Umbilical cord (tissue), 2 donors: ENCODE results near the gene DOCK7. TPM values are rescaled to one million over a fixed set of nuclear protein-coding genes. Genes with fewer than 3 reads are reported as not detected.
"Not testable (repeated sequence)": the region's sequence is repeated elsewhere in the genome, so short reads cannot be mapped to it uniquely, and the experiment has no call there.

ENCODE experiments used
- DNase-seq: peaks from one replicate; pipeline ENCODE4 v3.0.0-alpha.2; 2015; ENCODE audit warnings: low spot score
- total RNA-seq: library from RNA; depleted of rRNA; stranded (reverse); fragments of >200 nt; gene quantifications from one replicate; pipeline ENCODE4 v1.2.3, GENCODE V29; 2014; ENCODE audit warnings: low replicate concordance; ENCODE audit not compliant: insufficient read depth

The DOCK7 gene
- total RNA-seq, 1 donor from 2014 or later, result 293 TPM

DNA sequence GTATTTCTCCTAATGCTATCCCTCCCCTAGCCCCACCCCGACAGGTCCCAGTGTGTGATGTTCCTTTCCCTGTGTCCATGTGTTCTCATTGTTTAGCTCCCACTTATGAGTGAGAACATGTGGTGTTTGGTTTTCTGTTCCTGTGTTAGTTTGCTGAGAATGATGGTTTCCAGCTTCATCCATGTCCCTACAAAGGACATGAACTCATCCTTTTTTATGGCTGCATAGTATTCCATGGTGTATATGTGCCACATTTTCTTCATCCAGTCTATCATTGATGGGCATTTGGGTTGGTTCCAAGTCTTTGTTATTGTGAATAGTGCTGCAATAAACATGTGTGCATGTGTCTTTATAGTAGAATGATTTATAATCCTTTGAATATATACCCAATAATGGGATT, 77.6 kb downstream of the DOCK7 start:
- not testable (repeated sequence) for DNase-seq

DNA sequence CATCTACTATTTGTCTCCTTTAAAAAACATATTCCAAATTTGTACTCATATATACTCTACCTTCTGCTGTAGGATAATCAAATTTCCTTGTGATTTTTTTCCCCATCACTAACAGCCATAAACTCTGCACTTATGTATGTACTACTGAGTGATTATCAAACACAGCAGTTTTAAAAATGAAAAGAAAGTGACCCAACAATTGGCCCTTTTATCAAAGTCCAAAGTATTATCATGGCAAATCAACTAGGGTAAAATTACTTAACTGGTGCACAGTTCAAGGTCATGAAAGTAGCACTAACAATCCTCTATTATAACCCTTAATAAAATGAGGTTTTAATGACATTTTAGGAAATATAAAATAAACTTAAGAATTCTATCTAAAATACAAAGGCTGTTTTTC, 79.3 kb downstream of the DOCK7 start:
- no peak for DNase-seq

DNA sequence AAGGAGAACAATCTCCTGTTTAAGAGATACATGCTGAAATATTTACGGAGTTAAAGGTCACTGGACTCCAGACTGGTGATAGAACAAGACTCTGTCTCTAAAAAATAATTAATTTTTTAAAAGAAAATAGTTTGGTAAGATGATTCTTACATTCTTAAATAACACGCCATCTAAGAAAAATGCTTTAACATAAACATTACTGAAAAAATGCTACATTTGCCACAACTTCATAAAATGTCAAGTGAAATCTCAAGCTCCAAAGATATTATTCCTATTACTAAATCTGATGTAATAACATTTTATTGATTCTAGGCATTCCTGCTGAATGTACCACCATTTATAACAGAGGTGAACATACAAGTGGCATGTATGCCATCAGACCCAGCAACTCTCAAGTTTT, 86.7 kb downstream of the DOCK7 start:
- DNase-seq, result no peak

DNA sequence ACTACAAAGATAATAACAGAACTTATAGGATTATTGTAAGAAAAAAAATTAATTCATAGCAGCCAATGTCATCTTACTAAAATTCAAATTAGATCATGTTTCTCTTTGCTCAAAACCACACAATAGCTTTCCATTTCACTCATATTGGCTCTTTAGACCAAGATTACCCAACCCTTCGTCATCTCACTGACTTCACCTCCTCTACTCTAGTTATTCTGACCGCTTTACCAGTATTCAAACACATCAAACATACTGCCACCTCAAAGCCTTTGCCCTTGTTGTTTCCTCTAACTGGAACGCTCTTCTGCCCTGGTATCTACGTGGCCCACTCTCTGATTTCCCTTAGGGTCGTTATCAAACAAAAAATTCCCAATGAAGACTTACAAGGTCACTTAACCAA, 89.1 kb downstream of the DOCK7 start:
- no peak for DNase-seq

DNA sequence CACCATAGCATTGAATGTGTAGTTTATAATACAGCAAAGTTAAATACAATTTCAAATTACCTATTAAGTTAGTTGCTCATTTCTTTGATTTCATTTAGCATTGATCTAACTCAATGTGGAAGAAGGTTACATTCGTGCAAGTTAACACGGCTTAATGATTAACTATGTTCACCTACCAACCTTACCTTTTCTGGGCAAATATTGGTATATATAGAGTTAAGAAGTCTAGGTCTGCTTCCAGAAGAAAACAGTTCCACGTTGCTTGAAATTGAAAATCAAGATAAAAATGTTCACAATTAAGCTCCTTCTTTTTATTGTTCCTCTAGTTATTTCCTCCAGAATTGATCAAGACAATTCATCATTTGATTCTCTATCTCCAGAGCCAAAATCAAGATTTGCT, 90.9 kb downstream of the DOCK7 start, which contains the start of gene ANGPTL3:
Gene ANGPTL3 (plus strand): TSS at position 240 of the 400 bp plus-strand sequence. CDS start 47 bp downstream, at position 287.
- no peak for DNase-seq

DNA sequence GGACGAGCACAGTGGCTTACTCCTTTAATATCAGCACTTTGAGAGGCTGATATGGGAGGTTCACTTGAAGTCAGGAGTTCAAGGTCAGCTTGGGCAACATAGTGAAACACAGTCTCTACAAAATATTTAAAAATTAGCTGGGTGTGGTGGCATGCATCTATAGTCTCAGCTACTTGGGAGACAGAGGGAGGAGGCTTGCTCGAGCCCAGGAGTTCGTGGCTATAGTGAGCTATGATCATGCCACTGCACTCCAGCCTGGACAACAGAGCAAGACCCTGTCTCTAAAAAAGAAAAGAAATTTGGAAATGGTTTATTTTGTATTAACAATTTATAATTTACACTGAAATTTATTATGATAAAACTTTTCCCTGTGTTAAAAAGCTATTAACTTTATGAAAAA, 92.5 kb downstream of the DOCK7 start:
- DNase-seq, result no peak

DNA sequence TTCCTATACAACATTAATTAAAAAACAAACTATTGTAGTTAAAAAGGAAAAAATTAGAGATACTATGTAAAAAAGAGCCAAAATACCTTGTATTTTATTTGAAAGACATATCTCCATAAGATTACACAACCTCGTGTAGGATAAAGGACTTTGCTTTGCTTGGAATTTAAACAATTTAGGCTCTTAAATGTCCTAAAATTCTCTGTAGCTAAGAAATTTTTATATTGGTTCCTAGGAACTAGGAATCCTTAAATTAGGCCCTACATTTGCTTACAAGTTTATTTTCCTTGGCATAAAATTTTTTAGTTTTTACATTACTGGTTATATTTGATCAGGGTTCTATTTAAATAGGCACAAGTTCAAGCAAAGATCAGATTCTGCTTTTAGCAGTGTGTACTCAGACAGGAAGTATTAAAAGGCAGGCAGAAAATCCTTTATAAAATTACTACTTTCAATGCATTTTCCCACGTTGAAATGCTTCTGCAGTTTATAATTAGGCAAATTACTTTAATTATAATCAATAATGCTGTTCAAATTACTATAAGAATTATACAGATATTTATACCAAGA, 94.3 kb downstream of the DOCK7 start:
- peak; percentile 14 for DNase-seq

DNA sequence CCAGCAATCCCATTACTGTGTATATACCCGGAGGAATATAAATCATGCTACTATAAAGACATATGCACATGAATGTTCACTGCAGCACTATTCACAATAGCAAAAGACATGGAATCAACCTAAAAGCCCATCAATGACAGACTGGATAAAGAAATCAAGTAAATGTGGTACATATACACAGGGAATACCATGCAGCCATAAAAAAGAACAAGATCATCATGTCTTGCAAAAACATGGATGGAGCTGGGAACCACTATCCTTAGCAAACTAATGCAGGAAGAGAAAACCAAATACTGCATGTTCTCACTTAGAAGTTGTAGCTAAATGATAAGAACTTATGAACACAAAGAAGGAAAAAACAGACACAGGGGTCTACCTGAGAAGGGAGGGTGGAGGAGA, 97.2 kb downstream of the DOCK7 start:
- DNase-seq, result no peak

DNA sequence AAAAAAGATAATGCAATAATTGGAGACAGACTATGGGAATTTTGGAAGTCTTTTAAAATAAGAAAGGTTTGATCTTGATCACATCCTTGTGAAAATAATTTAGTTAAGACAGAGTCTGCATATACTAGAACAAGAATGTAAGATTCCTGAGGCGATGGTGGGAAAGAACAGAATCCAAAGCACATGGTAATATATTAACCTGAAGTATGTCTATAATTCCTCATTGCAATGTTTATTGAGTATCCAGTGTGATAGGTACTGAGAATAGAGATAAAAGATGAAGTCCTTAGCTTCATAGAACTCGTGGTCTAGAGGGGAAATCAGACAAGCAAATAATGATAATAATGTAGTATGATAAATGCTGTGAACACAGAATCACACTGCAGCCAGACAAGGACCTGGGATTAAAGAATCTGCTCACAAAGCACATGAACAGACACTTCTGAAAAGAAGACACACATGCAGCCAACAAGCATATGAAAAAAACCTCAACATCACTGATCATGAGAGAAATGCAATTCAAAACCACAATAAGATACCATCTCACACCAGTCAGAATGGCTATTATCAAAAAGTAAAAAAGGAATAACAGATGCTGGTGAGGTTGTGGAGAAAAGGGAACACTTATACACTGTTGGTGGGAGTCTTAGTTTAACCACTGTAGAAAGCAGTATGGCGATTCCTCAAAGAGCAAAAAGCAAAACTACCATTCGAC, 97.8 kb downstream of the DOCK7 start:
- no peak for DNase-seq

DNA sequence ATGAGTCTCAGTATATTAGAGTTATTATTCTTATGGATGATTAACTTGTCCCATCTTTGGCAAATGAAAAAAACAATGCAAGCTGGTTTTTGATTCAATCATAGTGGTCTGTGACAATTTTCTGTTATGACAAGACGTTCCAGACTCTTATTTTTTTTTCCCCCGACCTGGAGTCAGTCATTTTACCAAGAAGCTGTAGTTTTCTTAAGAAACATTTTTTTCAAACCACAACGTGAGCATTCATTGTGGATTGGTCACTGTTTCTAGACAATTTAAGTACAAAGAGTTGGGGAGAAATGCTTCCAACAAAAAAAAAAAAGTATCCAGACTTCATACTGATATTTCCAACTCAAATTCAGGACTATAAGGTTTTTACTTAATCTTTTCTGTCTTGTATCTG, 98.9 kb downstream of the DOCK7 start:
- DNase-seq, result no peak

DNA sequence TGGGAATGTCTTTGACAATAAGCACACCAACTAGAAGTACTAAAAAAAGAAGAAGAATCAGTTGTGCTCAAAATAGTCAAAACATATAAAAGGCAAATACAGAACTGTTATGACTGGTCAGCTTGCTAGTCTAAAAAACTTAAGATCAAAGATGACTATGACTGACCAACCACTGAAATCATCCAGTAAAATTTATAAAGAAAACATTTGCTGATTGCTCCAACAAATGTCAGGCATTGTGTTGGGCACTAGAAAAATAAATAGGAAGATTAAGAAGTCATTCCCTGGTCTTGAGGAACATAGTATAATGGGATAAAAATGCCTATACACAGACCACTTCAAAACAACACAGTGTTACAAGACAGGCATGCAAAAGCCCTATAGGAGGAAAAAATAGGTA, 100.2 kb downstream of the DOCK7 start:
- DNase-seq, result no peak

DNA sequence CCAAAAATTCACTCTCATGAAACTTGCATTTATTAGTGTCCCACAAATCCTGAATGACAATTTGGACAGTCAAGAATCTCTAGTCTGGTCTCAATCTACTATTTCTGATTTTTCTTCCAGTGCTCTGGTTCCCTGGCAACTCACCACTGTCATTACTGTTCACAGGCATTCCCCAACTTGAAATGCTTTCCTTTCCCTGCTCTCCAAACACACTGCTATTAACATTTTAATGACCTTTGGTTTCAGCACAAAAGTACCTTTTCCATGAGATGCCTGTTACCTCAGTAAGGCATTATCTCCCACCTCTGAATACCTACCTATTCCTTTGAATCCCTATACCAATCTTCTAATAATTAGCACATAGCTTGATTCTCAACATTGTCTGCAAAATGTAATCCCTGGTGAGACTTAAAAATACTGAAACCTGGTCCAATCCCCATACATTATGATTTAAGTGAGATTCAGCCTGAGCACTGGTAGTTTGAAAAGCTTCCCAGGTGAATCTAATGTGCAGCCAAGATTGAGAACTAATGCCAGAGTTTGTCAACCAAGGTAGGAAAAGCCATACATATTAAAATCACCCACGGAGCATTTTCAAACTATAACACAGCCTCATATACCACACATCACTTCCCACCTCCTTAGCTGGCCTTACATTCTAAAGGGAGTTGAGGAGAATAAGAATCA, 102.6 kb downstream of the DOCK7 start:
- no peak for DNase-seq

DNA sequence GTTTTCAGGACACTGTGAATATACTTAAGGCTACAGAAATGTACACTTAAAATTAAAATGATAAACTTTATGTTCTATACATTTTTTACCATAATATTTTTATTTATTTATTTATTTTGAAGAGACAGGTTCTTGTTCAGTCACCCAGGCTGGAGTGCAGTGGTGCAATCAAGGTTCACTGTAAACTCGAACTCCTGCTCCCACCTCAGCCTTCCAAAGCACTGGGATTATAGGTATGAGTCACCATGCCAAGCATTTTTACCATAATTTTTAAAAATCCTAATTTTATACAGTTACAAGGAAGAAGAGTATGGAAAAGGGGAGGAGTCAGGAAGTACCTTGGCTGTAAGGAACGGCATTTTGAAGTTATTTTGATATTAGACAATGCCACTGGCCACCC, 114.5 kb downstream of the DOCK7 start:
- DNase-seq, result no peak

DNA sequence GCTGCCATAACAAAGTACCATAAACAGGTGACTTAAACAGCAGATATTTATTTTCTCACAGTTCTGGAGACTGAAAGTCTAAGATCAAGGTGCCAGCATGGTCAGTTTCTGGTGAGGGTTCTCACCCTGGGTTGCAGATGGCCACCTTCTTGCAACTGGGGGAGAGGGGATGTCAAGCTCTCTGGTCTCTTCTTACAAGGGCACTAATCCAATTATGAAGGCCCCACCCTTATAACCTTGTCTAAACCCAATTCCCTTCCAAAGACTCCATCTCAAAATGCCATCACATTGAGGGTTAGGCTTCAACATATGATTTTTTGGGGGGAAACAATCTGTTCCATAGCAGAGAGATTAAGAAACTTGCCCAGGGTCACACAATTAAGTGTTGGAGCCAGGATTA, 115.7 kb downstream of the DOCK7 start:
- DNase-seq, result no peak

DNA sequence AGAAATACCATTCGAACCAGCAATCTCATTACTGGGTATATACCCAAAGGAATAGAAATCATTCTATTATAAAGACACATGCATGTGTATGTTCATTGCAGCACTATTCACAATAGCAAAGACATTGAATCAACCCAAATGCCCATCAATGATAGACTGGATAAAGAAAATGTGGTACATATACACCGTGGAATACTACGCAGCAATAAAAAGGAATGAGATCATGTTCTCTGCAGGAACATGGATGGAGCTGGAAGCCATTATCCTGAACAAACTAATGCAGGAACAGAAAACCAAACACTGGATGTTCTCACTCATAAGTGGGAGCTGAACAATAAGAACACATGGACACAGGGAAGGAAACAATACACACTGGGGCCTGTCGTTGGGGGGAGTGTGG, 116.7 kb downstream of the DOCK7 start:
- not testable (repeated sequence) for DNase-seq

DNA sequence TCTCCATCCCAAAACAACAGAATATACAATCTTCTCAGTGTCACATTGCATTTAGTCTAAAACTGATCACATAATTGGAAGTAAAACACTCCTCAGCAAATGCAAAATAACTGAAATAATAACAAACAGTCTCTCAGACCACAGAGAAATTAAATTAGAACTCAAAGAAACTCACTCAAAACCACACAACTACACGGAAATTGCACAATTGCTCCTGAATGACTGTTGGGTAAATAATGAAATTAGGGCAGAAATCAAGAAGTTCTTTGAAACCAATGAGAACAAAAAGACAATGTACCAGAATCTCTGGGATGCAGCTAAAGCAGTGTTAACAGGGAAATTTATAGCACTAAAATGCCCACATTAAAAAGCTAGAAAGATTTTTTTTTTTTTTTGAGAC, 120.3 kb downstream of the DOCK7 start:
- DNase-seq, result not testable (repeated sequence)

DNA sequence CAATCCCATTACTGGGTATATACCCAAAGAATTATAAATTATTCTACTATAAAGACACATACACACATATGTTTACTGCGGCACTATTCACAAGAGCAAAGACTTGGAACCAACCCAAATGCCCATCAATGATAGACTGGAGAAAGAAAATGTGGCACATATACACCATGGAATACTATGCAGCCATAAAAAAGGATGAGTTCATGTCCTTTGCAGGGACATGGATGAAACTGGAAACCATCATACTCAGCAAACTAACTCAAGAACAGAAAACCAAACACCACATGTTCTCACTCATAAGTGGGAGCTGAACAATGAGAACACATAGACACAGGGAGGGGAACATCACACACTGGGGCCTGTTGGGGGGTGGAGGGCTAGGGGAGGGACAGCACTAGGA, 121.0 kb downstream of the DOCK7 start:
- not testable (repeated sequence) for DNase-seq

DNA sequence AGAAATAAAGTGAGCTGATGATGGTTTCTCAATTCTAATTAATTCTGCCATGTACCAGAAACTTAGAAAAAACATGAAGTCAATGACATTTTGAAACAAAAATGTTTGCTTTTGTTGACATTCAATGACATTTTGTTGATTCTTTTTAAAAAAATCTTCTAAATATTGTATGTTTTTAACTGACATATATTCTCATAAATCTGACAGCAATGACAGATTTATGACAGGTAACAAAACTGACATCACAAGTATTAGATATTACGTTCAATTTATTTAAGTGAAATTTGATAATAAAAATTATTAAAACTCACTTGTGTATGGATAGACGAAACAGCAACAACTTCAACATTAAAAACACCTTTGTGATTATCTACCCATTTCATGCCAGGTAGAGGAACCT, 126.9 kb downstream of the DOCK7 start:
- no peak for DNase-seq

DNA sequence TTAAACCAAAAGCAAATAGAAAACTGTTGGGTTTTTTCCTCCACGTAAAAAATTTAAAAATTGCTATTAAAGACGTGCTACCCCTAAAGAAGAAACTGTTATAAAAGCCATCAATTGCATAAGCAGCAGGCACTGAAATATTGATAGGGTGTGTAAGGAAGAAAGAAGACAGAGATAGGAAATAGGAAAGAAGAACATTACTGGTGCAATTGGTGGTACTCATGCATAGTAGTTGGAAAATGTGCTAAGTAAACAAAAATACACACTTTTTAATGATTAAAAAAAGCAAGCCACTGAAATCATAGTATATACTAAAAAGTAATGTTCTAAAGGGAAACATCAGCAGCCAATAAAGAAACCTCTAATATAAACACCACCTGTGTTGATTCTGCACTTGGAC, 143.6 kb downstream of the DOCK7 start:
- no peak for DNase-seq

DNA sequence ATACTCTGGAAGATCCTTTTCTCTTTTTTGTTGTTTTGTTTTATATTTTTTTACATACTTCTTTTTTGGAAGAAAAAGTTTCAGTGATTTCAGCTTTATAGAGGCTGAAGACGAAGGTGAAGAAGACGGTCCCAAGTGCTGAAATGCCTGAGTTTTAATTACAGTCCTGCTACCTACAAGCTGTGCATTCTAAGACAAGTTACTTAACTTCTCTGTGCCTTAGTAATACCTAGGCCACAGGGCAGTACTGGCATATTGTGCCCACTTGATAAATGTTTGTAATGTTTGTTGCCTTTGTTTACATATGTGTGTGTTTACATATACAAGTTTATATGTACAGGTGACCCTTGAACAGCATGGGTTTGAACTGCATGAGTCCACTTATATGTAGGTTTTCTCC, 147.1 kb downstream of the DOCK7 start:
- DNase-seq, result no peak

DNA sequence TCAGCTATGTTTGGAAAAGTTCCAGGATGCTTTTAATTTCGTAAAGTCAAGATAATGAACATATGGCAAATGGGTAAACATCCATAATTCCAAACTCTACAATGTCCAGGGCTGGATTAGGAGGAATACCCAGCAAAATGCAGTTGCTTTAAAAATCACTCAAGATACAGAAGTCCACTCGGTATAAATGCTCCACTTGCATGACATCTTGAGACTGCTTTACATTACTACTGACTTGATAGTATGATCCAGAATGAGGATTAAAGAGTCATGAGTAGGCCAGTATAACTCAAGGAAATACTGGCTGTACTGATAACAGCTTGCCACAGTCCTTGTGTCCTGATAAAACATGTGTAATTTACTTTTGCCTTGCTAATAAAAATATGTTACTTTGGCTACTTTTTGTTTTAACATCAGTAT, 149.1 kb downstream of the DOCK7 start:
- peak; percentile 66 for DNase-seq

DNA sequence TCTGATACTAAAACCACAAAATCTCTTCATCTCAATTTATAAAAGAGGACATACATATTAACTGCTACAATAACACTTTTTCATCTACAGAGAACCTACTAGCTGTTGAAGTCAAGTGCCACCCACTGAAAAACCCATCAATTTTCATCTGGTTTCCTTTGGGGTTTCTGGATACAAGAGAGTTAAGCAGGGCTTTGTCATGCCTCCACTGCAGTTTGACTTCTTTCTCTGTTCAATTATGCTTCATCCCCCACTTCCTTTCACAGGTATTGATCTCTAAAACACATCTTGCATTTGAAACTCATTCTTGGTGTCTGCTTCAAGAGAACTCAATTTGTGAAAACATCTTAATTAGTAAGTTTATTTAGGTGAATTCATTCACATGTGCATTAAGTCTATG, 151.3 kb downstream of the DOCK7 start:
- DNase-seq, result no peak
